Measurements from ENCODE around the gene PPP2R2D.

PPP2R2D gene

DNA sequence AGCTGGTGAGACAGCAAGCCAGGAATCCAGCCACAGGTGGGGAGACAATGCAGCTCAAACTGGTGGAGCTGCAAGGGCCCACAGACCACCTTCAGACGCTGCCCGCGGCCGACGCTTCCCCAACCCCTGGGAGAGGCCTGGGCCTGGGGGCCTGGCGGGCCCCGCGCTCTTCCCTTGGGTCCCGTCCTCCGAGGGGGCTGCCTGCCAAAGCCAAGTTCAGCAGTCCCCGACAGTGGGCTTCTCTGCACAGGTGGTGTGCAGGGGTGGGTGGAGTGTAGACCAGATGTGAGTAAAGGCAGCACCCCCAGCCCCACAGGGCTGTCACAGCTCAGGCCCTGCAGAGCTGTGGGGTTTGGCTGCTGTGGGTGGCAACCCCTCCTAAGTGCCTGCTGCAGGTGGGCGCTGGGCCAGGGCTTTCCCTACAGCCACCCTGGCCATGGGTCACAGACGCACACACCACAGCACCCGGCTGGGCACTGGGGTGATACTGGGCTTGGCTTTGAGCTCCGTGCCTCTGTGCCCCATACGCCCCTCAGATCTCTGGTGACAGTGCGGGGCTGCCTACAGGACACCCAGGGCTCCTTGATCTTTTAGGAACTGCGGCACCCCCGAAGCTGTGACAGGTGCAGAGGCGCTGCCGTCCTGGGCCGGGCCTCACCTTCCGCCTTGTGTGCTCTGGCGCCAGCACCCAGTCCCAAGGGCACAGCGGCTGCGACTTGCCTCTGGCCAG lies 60.4 kb downstream of the PPP2R2D start:
- H3K27ac ChIP-seq, result no peak overlapping the region
- in situ Hi-C loops (cut with HindIII; ENCODE audit: low pct_ligation_motif_present, low sequenced_read_pairs), result no loop called here
- H3K27me3 ChIP-seq (replicated peaks), result no peaks in the 10 kb centered on the region
- no peak for DNase-seq
- TF ChIP-seq, protein P1, sequence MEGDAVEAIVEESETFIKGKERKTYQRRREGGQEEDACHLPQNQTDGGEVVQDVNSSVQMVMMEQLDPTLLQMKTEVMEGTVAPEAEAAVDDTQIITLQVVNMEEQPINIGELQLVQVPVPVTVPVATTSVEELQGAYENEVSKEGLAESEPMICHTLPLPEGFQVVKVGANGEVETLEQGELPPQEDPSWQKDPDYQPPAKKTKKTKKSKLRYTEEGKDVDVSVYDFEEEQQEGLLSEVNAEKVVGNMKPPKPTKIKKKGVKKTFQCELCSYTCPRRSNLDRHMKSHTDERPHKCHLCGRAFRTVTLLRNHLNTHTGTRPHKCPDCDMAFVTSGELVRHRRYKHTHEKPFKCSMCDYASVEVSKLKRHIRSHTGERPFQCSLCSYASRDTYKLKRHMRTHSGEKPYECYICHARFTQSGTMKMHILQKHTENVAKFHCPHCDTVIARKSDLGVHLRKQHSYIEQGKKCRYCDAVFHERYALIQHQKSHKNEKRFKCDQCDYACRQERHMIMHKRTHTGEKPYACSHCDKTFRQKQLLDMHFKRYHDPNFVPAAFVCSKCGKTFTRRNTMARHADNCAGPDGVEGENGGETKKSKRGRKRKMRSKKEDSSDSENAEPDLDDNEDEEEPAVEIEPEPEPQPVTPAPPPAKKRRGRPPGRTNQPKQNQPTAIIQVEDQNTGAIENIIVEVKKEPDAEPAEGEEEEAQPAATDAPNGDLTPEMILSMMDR (IDR thresholded peaks at IDR 0.05; ENCODE audit: low read depth, low read length, missing control alignments), result no peak
- peaks cover 15% of the 10 kb centered on the region for H3K36me3 ChIP-seq (replicated peaks)
- no peak overlapping the region for H3K4me3 ChIP-seq (ENCODE audit: low read depth, low read length)

DNA sequence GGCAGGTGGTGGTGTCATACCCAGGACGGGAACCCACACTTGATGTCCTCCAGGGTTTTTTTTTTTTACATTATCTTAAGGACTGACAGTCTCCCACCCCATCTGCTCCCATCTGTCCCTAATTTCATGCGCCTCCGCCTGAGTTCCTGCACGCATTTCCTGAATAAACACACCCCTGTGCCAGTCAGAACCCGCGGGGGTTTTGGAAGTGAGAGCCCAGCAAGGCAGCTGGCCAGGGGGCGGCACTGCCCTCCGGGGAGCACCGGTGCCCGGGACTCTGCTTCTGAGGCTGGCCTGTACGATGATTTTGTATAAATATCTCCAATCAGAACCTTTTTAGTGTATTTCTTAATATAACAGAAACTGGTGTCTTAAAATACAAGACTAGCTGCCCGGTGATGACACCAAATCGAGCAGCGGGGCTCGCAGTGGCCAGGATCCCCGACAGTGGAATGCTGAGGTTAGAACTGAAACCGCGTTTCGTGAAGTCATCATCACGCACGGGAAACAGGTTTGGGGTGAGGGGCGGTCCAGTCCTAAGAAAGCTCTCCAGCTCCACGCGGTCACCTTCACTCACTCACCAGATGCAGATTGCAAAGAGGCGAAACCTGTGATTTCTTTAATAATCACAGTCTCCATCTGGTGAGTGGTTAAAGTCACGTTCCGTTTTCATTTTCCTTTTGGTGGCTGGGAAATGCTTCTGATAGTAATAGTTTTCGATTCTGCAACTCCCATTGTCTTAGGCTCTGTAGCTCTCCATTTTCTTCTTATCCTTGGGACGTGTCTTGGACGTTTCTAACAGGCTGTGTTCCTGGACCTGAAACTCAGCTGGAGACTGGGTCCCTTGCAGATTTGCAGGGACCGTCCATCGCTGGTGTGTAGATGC lies 61.2 kb downstream of the PPP2R2D start:
- DNase-seq, result no peak
- Histone ChIP-seq H3K4me3 (ENCODE audit: low read depth, low read length) (no peak overlapping the region), H3K27ac (no peak overlapping the region), H3K36me3 (replicated peaks) (peaks cover 7% of the 10 kb centered on the region), H3K27me3 (replicated peaks) (no peaks in the 10 kb centered on the region)
- in situ Hi-C loops (cut with HindIII; ENCODE audit: low pct_ligation_motif_present, low sequenced_read_pairs), result no loop called here
- TF ChIP-seq, protein P1 (IDR thresholded peaks at IDR 0.05; ENCODE audit: low read depth, low read length, missing control alignments), result no peak

DNA sequence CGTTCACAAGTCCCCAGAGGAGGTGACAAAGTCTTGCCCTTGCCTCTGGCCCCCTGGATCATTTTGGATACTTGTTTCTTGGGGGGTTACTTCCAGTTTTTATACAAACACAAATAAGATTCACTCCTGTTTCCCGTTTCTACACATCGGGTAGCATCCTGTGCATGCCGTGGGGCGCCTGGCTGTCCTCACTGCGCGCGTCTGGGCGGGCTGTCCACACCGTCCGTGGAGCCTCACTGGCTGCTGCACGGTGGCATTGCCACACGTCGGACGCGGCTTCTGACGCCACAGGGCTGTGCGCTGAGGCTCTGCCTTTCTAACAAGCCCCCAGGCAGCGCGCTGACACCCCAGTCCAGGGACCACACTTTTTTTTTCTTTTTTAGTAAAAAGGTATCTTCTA lies 62.5 kb downstream of the PPP2R2D start:
- Histone ChIP-seq H3K4me3 (ENCODE audit: low read depth, low read length) (no peak overlapping the region), H3K27me3 (replicated peaks) (no peaks in the 10 kb centered on the region), H3K27ac (no peak overlapping the region), H3K36me3 (replicated peaks) (peaks cover 7% of the 10 kb centered on the region)
- TF ChIP-seq, protein P1 (IDR thresholded peaks at IDR 0.05; ENCODE audit: low read depth, low read length, missing control alignments), result no peak
- in situ Hi-C loops (cut with HindIII; ENCODE audit: low pct_ligation_motif_present, low sequenced_read_pairs), result no loop called here
- DNase-seq, result no peak

DNA sequence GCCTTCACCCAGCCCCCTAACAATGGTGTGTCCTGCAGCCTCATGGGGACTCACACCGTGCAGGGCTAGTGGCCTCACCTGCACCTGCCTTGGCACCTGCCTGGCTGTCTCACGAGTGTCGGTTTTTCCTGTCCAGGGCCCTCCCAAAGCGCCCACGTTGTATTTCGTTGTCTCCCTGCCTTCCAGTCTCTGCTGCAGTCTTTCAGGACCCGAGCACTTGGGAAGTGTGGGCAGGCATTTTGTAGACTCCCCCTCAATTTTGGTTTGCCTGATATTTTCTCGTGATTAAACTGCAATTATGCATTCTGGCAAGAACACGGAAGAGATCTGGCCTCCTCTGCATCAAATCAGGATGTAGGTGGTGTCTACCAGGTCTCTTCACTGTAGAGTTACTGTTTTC lies 63.0 kb downstream of the PPP2R2D start:
- in situ Hi-C loops (cut with HindIII; ENCODE audit: low pct_ligation_motif_present, low sequenced_read_pairs), result no loop called here
- TF ChIP-seq, protein P1 (IDR thresholded peaks at IDR 0.05; ENCODE audit: low read depth, low read length, missing control alignments), result no peak
- Histone ChIP-seq H3K4me3 (ENCODE audit: low read depth, low read length) (no peak overlapping the region), H3K27ac (no peak overlapping the region), H3K36me3 (replicated peaks) (peaks cover 9% of the 10 kb centered on the region), H3K27me3 (replicated peaks) (no peaks in the 10 kb centered on the region)
- no peak for DNase-seq

DNA sequence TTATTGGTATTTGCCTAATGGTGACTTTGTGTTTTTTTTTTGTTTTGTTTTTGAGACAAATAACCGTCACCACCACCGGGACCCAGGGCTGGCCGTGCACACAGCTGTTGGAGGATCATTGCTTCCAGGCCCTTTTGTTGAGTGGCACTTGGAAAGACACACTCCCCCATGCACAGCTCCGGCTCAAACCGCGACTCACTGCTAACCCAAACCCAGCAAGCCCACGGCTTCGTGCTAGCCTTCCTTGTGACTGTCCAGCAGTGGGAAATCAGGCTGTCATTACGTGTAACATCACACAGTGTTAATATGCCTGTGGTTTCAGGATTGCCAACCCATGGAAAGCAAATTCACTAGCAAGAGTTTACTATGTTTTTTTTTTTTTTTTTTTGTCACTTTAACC lies 63.5 kb downstream of the PPP2R2D start:
- in situ Hi-C loops (cut with HindIII; ENCODE audit: low pct_ligation_motif_present, low sequenced_read_pairs), result no loop called here
- DNase-seq, result no peak
- no peak overlapping the region for H3K4me3 ChIP-seq (ENCODE audit: low read depth, low read length)
- peaks cover 14% of the 10 kb centered on the region for H3K36me3 ChIP-seq (replicated peaks)
- TF ChIP-seq, protein P1 (IDR thresholded peaks at IDR 0.05; ENCODE audit: low read depth, low read length, missing control alignments), result no peak
- H3K27ac ChIP-seq, result no peak overlapping the region
- H3K27me3 ChIP-seq (replicated peaks), result no peaks in the 10 kb centered on the region

Data from brain microvascular endothelial cell (primary cell).